Right lobe of liver (tissue), 4 donors: ENCODE results near the gene ZNF714.

ENCODE experiments used
- CTCF ChIP-seq, 4 donors: fragments of 200-600 bp in 3 of 4; fragments of 450-650 bp in 1 of 4; IDR thresholded peaks; one replicate each; pipeline versions ENCODE4 v1.5.1 to v1.8.0; 2016 to 2022; ENCODE audit warnings: antibody characterized with exemption in 4 of 4, mild to moderate bottlenecking in 2 of 4
- POLR2A ChIP-seq: fragments of 450-650 bp; IDR thresholded peaks from one replicate; pipeline ENCODE4 v1.6.1; 2017; ENCODE audit warnings: antibody characterized with exemption, mild to moderate bottlenecking
- donor health status: DM: no; HTN: no; CAD: no.
- donor health status: DM: no; HTN: no; CAD: no.
- donor health status: DM: no; HTN: yes; CAD: no.

GRCh38 chr19:21135433-21135832 lies 53.4 kb downstream of the ZNF714 start:
- no peak for TF ChIP-seq CTCF (IDR thresholded peaks at IDR 0.05)
- no peak for TF ChIP-seq POLR2A
